ENCODE data around the gene GSTA5. TPM values are rescaled to one million over a fixed set of nuclear protein-coding genes. Genes with fewer than 3 reads are reported as not detected.

The GSTA5 gene
- total and polyA plus RNA-seq, 10 of the 15 experiments (the other 5 are each of a cell fraction or from before 2014, with no cell fraction given) = not detected

GRCh38 chr6:52881996-52882841 lies 41.6 kb upstream of the GSTA5 start (continued):
- TF ChIP-seq RB1 (IDR thresholded peaks at IDR 0.05; ENCODE audit: borderline replicate concordance) = no peak
- TF ChIP-seq ELK1 (IDR thresholded peaks at IDR 0.05; ENCODE audit: low read depth, low read length) = no peak
- no peak for TF ChIP-seq ATF7 (IDR thresholded peaks at IDR 0.05; ENCODE audit: low read depth)
- no peak for TF ChIP-seq CBX3 (IDR thresholded peaks at IDR 0.05; ENCODE audit: borderline replicate concordance, low read depth)
- no peak for TF ChIP-seq JUND (IDR thresholded peaks at IDR 0.05; ENCODE audit: low read depth, low read length)
- TF ChIP-seq TBL1XR1 (IDR thresholded peaks at IDR 0.05; ENCODE audit: low read depth, low read length) = no peak
- no peak for TF ChIP-seq EZH2 (IDR thresholded peaks at IDR 0.05; ENCODE audit: borderline replicate concordance, control insufficient read depth, low read depth, low read length)
- TF ChIP-seq PML (IDR thresholded peaks at IDR 0.05; ENCODE audit: low read length) = no peak
- TF ChIP-seq RUNX3 (IDR thresholded peaks at IDR 0.05; ENCODE audit: low read length) = peak; percentile 61; the same call in 1 of the 2 replicates
- TF ChIP-seq RELB (IDR thresholded peaks at IDR 0.05; ENCODE audit: low read depth) = no peak
- TF ChIP-seq SMARCA5 (IDR thresholded peaks at IDR 0.05) = no peak
- no peak for TF ChIP-seq CHD4 (IDR thresholded peaks at IDR 0.05)
- no peak for TF ChIP-seq MXI1 (IDR thresholded peaks at IDR 0.05; ENCODE audit: low read depth, low read length)
